ENCODE measurements around the gene SNX30. TPM values are rescaled to one million over a fixed set of nuclear protein-coding genes. Genes with fewer than 3 reads are reported as not detected.

SNX30 gene
- total RNA-seq, 4 donors from 2014 or later: 7.1 to 10.5 (median 8.9) TPM

GRCh38 chr9:112886351-112886750 lies 135.8 kb downstream of the SNX30 start:
- Histone ChIP-seq H3K27ac (replicated peaks in 1 of 4) (no peak overlapping the region), H3K9me3 (no peaks in the 10 kb centered on the region), H3K27me3 (peaks cover 0 to 24% (median 0%) of the 10 kb centered on the region in 4 donors), H3K4me1 (peaks cover 4 to 14% (median 10%) of the 10 kb centered on the region in 4 donors), H3K4me3 (no peak overlapping the region), H3K36me3 (peaks cover 0 to 5% (median 2%) of the 10 kb centered on the region in 4 donors)
- no peak for DNase-seq (ENCODE audit: extremely low spot score)
- intact Hi-C loops (cut with DNase I): no loop called here
- TF ChIP-seq POLR2A (IDR thresholded peaks at IDR 0.05; ENCODE audit: low read depth) (no peak), POLR2AphosphoS5 (IDR thresholded peaks at IDR 0.05) (no peak), EP300 (IDR thresholded peaks at IDR 0.05) (no peak)
- TF ChIP-seq, protein P1, sequence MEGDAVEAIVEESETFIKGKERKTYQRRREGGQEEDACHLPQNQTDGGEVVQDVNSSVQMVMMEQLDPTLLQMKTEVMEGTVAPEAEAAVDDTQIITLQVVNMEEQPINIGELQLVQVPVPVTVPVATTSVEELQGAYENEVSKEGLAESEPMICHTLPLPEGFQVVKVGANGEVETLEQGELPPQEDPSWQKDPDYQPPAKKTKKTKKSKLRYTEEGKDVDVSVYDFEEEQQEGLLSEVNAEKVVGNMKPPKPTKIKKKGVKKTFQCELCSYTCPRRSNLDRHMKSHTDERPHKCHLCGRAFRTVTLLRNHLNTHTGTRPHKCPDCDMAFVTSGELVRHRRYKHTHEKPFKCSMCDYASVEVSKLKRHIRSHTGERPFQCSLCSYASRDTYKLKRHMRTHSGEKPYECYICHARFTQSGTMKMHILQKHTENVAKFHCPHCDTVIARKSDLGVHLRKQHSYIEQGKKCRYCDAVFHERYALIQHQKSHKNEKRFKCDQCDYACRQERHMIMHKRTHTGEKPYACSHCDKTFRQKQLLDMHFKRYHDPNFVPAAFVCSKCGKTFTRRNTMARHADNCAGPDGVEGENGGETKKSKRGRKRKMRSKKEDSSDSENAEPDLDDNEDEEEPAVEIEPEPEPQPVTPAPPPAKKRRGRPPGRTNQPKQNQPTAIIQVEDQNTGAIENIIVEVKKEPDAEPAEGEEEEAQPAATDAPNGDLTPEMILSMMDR (IDR thresholded peaks at IDR 0.05): no peak
- 93% methylated on average over 4 of the region's 4 CpGs for WGBS

- Histone ChIP-seq H3K27me3 (peaks cover 0 to 31% (median 0%) of the 10 kb centered on the region in 4 donors), H3K4me3 (no peak overlapping the region), H3K9me3 (no peaks in the 10 kb centered on the region), H3K27ac (replicated peaks in 1 of 4) (no peak overlapping the region), H3K4me1 (peaks cover 4 to 14% (median 10%) of the 10 kb centered on the region in 4 donors), H3K36me3 (no peaks in the 10 kb centered on the region)
- DNase-seq (ENCODE audit: extremely low spot score): no peak
- WGBS: 69% methylated on average over 5 of the region's 5 CpGs
- intact Hi-C loops (cut with DNase I): no loop called here
- TF ChIP-seq POLR2AphosphoS5 (IDR thresholded peaks at IDR 0.05) (no peak), EP300 (IDR thresholded peaks at IDR 0.05) (no peak), POLR2A (IDR thresholded peaks at IDR 0.05; ENCODE audit: low read depth) (no peak)
- TF ChIP-seq, protein P1 (IDR thresholded peaks at IDR 0.05): no peak
Measured at GRCh38 chr9:112887381-112887780, 136.8 kb downstream of the SNX30 start.

GRCh38 chr9:112890106-112891081 lies 139.8 kb downstream of the SNX30 start, which contains the start of gene SLC46A2:
Gene SLC46A2, minus strand, starts transcription at chr9:112890876. Its CDS starts 195 bp downstream, at chr9:112890681.
- intact Hi-C loops (cut with DNase I): no loop called here
- Histone ChIP-seq H3K27ac (replicated peaks in 1 of 4) (no peak within 1 kb of the TSS), H3K4me1 (peaks cover 4 to 14% (median 10%) of the 10 kb centered on the region in 4 donors), H3K36me3 (no peaks in the 10 kb centered on the region), H3K4me3 (peak within 1 kb of the TSS; percentile 22 to 49 (median 32)), H3K27me3 (peaks cover 0 to 31% (median 0%) of the 10 kb centered on the region in 4 donors), H3K9me3 (no peaks in the 10 kb centered on the region)
- DNase-seq (ENCODE audit: extremely low spot score): no peak
- 23% methylated on average over 15 of the region's 78 CpGs for WGBS
- TF ChIP-seq POLR2AphosphoS5 (IDR thresholded peaks at IDR 0.05) (no peak), EP300 (IDR thresholded peaks at IDR 0.05) (no peak), POLR2A (IDR thresholded peaks at IDR 0.05; ENCODE audit: low read depth) (no peak)
- TF ChIP-seq, protein P1 (IDR thresholded peaks at IDR 0.05): no peak

GRCh38 chr9:112891521-112891920 lies 141.0 kb downstream of the SNX30 start:
- intact Hi-C loops (cut with DNase I): no loop called here
- WGBS: 100% methylated on average over 1 of the region's 3 CpGs

More at GRCh38 chr9:112891521-112891920, 141.0 kb downstream of the SNX30 start:
- DNase-seq (ENCODE audit: extremely low spot score): no peak
- no peaks in the 10 kb centered on the region for H3K9me3 ChIP-seq
- peaks cover 4 to 14% (median 10%) of the 10 kb centered on the region in 4 donors for H3K4me1 ChIP-seq
- H3K36me3 ChIP-seq: no peaks in the 10 kb centered on the region
- no peak for TF ChIP-seq POLR2AphosphoS5 (IDR thresholded peaks at IDR 0.05)
- TF ChIP-seq, protein P1 (IDR thresholded peaks at IDR 0.05): no peak
- no peak for TF ChIP-seq POLR2A (IDR thresholded peaks at IDR 0.05; ENCODE audit: low read depth)
- TF ChIP-seq EP300 (IDR thresholded peaks at IDR 0.05): no peak
- H3K27ac ChIP-seq (replicated peaks in 1 of 4): no peak overlapping the region
- H3K4me3 ChIP-seq: no peak overlapping the region
- peaks cover 0 to 31% (median 0%) of the 10 kb centered on the region in 4 donors for H3K27me3 ChIP-seq
